Panc1 (cell line): Measurements from ENCODE around the gene MYEOV. TPM values are rescaled to one million over a fixed set of nuclear protein-coding genes. Genes with fewer than 3 reads are reported as not detected.
A peak's percentile ranks its signal among the peaks of the same experiment; 100 is the strongest.

Experiments used
- ATAC-seq: fragments of 200-7000 bp; cut with Tn5 transposase; 2 replicates; pipeline ENCODE4 v1.9.1; 2020; ENCODE audit warnings: mild to moderate bottlenecking, moderate library complexity
- BruUV-seq: library from RNA; stranded (reverse); fragments of 400-500 nt; replicated peaks from 2 replicates; lab custom pipeline; 2021; lab: Mats Ljungman, UMichigan
- CTCF ChIA-PET: fragments of 300-600 bp; sonication (Branson Sonifier 250); formaldehyde crosslinking; loops from one replicate; lab custom pipeline; 2022; ENCODE audit warnings: antibody characterized with exemption; lab: Charles Lee
- POLR2A ChIA-PET: fragments of 300-600 bp; sonication (Branson Sonifier 250); formaldehyde crosslinking; loops from one replicate; lab custom pipeline; 2022; ENCODE audit warnings: antibody characterized with exemption; lab: Charles Lee
- DNase-seq: peaks from one replicate; pipeline ENCODE4 v3.0.0-alpha.2; 2010; ENCODE audit warnings: low read depth, low spot score
- H3K27ac ChIP-seq: 2 replicates; pipeline ENCODE4 v1.5.1; 2011; ENCODE audit warnings: mild to moderate bottlenecking, low read length, inconsistent platforms
- H3K27me3 ChIP-seq: fragments of 200-500 bp; sonication (Bioruptor generic); 2 replicates; pipeline ENCODE4 v1.6.0; 2014; ENCODE audit warnings: low read length, inconsistent platforms; ENCODE audit not compliant: control insufficient read depth, insufficient read depth
- H3K36me3 ChIP-seq: fragments of 200-500 bp; sonication (Bioruptor generic); 2 replicates; pipeline ENCODE4 v1.5.1; 2014; ENCODE audit warnings: inconsistent platforms, mild to moderate bottlenecking, low read length, moderate library complexity; ENCODE audit not compliant: control insufficient read depth, insufficient read depth
- H3K4me1 ChIP-seq: 2 replicates; pipeline ENCODE4 v1.5.1; 2011; ENCODE audit warnings: inconsistent platforms, mild to moderate bottlenecking, low read length, moderate library complexity; ENCODE audit not compliant: control insufficient read depth, insufficient read depth
- H3K4me3 ChIP-seq, 2 experiments: 2 replicates each; pipeline ENCODE4 v1.5.1; 2011 to 2012; ENCODE audit warnings: low read depth in 2 of 2, low read length in 2 of 2, mild to moderate bottlenecking in 2 of 2, inconsistent platforms in 1 of 2, moderate library complexity in 1 of 2
- H3K9me3 ChIP-seq: fragments of 200-500 bp; sonication (Bioruptor generic); 2 replicates; pipeline ENCODE4 v1.5.1; 2014; ENCODE audit warnings: low read depth, mild to moderate bottlenecking, inconsistent platforms, low read length, moderate library complexity; ENCODE audit not compliant: control insufficient read depth, insufficient read depth
- POLR2AphosphoS5 ChIP-seq: IDR thresholded peaks from 2 replicates; pipeline ENCODE4 v1.6.1; 2012; ENCODE audit warnings: mild to moderate bottlenecking, low read depth, low read length, moderate library complexity
- SIN3A ChIP-seq: IDR thresholded peaks from 2 replicates; pipeline ENCODE4 v1.6.1; 2012; ENCODE audit warnings: low read depth, mild to moderate bottlenecking, low read length, moderate library complexity, borderline replicate concordance; ENCODE audit not compliant: insufficient read depth
- TCF7L2 ChIP-seq: IDR thresholded peaks from 2 replicates; pipeline ENCODE4 v1.6.1; 2011; ENCODE audit warnings: mild to moderate bottlenecking, low read depth, low read length, inconsistent platforms
- in situ Hi-C: cut with HindIII; loops from 2 replicates; pipeline ENCODE4 v1.10.0; 2016; ENCODE audit warnings: low sequenced_read_pairs, low pct_unique_long_range_greater_than_20kb
- intact Hi-C: fragments of 100-400 bp; cut with micrococcal nuclease; formaldehyde crosslinking; loops from one replicate; pipeline ENCODE4 v1.10.0; 2022; ENCODE audit not compliant: unreplicated experiment
- total RNA-seq: library from RNA; stranded (reverse); gene quantifications from one replicate; pipeline ENCODE4 v1.2.1, GENCODE V29; 2021; ENCODE audit not compliant: unreplicated experiment
- TF ChIP-seq, protein P1 (sequence below), 2 experiments: IDR thresholded peaks; 2 replicates each; pipeline ENCODE4 v1.6.1; 2011 to 2012; ENCODE audit warnings: low read depth in 2 of 2, control low read depth in 1 of 2, low read length in 1 of 2, mild to moderate bottlenecking in 1 of 2, moderate library complexity in 1 of 2; ENCODE audit not compliant: insufficient read depth in 1 of 2
- TF ChIP-seq, protein P2 (sequence below): fragments of 450-650 bp; IDR thresholded peaks from 2 replicates; pipeline ENCODE4 v1.5.1; 2017; ENCODE audit warnings: mild to moderate bottlenecking

MYEOV gene
- total RNA-seq, 1 experiment from 2014 or later: 69.8 TPM

DNA sequence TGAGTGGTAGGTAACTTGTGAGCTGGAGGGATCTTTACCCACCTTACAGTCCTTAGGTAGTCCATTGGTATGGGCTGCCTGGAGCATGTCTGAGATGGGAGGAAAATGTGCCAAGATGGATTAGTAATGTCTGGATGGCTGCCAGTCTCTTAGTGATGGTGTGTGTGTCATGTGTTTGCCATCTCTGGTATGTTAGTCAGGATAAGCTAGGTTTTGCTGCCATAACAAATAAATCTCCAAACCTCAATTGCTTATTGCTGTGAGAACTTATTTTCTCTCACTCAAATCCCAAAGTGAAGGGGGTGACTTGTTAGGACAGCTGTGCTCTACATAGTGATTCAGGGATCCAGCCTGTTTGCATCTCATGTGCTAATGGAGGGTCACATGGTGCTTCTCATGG, 40.9 kb upstream of the MYEOV start:
- intact Hi-C loops (no loop called here), in situ Hi-C loops (no loop called here)
- no peaks in the 10 kb centered on the region for H3K4me1 ChIP-seq
- no TSS peak for BruUV-seq
- ATAC-seq (peak; percentile 60), DNase-seq (no peak)
- TF ChIP-seq, protein P1, sequence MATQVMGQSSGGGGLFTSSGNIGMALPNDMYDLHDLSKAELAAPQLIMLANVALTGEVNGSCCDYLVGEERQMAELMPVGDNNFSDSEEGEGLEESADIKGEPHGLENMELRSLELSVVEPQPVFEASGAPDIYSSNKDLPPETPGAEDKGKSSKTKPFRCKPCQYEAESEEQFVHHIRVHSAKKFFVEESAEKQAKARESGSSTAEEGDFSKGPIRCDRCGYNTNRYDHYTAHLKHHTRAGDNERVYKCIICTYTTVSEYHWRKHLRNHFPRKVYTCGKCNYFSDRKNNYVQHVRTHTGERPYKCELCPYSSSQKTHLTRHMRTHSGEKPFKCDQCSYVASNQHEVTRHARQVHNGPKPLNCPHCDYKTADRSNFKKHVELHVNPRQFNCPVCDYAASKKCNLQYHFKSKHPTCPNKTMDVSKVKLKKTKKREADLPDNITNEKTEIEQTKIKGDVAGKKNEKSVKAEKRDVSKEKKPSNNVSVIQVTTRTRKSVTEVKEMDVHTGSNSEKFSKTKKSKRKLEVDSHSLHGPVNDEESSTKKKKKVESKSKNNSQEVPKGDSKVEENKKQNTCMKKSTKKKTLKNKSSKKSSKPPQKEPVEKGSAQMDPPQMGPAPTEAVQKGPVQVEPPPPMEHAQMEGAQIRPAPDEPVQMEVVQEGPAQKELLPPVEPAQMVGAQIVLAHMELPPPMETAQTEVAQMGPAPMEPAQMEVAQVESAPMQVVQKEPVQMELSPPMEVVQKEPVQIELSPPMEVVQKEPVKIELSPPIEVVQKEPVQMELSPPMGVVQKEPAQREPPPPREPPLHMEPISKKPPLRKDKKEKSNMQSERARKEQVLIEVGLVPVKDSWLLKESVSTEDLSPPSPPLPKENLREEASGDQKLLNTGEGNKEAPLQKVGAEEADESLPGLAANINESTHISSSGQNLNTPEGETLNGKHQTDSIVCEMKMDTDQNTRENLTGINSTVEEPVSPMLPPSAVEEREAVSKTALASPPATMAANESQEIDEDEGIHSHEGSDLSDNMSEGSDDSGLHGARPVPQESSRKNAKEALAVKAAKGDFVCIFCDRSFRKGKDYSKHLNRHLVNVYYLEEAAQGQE (IDR thresholded peaks at IDR 0.05; ENCODE audit: insufficient read depth in 1 of 2, low read depth in 2 of 2, low read length in 1 of 2): no peak
- TF ChIP-seq TCF7L2: no peak
- H3K9me3 ChIP-seq: 0 out of 2 replicates have a peak, but pooled peaks cover 3% of the 10 kb centered on the region
- H3K27ac ChIP-seq: no peak overlapping the region
- H3K27me3 ChIP-seq: no peaks in the 10 kb centered on the region
- ChIA-PET POLR2A (no interaction called here), CTCF (no interaction called here)
- no peak overlapping the region for H3K4me3 ChIP-seq
- no peaks in the 10 kb centered on the region for H3K36me3 ChIP-seq

DNA sequence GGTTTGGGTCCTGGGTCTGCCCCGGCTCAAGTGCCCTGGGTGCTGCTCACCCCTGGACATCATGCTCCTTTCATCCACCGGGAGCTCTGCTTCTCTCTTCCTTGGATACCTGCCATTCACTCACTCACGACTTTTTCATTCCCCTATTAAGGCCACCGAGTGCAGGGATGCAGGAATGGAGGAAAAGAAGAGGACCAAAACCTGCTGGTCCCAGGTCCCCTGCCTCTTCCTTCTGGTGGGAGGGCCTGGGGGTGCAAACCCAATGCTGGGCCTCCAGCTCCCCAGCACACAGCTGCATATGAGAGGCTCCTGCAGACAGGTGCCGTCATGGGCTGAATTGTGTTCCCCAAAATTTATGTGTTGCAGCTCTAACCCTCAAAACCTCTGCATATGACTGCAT, 36.8 kb upstream of the MYEOV start:
- Histone ChIP-seq H3K9me3 (0 out of 2 replicates have a peak, but pooled peaks cover 3% of the 10 kb centered on the region), H3K36me3 (no peaks in the 10 kb centered on the region), H3K4me1 (no peaks in the 10 kb centered on the region), H3K27me3 (no peaks in the 10 kb centered on the region), H3K27ac (no peak overlapping the region), H3K4me3 (no peak overlapping the region)
- intact Hi-C loops (no loop called here), in situ Hi-C loops (no loop called here)
- DNase-seq (no peak), ATAC-seq (no peak)
- CTCF ChIA-PET: no interaction called here
- no TSS peak for BruUV-seq
- POLR2A ChIA-PET: no interaction called here
- TF ChIP-seq POLR2AphosphoS5 (no peak), SIN3A (no peak), TCF7L2 (no peak)
- TF ChIP-seq, protein P1 (IDR thresholded peaks at IDR 0.05; ENCODE audit: insufficient read depth in 1 of 2, low read depth in 2 of 2, low read length in 1 of 2): no peak
- TF ChIP-seq, protein P2, sequence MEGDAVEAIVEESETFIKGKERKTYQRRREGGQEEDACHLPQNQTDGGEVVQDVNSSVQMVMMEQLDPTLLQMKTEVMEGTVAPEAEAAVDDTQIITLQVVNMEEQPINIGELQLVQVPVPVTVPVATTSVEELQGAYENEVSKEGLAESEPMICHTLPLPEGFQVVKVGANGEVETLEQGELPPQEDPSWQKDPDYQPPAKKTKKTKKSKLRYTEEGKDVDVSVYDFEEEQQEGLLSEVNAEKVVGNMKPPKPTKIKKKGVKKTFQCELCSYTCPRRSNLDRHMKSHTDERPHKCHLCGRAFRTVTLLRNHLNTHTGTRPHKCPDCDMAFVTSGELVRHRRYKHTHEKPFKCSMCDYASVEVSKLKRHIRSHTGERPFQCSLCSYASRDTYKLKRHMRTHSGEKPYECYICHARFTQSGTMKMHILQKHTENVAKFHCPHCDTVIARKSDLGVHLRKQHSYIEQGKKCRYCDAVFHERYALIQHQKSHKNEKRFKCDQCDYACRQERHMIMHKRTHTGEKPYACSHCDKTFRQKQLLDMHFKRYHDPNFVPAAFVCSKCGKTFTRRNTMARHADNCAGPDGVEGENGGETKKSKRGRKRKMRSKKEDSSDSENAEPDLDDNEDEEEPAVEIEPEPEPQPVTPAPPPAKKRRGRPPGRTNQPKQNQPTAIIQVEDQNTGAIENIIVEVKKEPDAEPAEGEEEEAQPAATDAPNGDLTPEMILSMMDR: no peak
